GM12892 (cell line): ENCODE measurements around the gene EFNA5.

ENCODE experiments used
- POLR2A ChIP-seq: IDR thresholded peaks from 2 replicates; pipeline ENCODE4 v1.6.1; 2011; ENCODE audit warnings: low read depth, low read length, control low read depth
- POLR2AphosphoS5 ChIP-seq: IDR thresholded peaks from 2 replicates; pipeline ENCODE4 v1.6.1; 2011; ENCODE audit warnings: low read depth, low read length, control low read depth

- no peak for TF ChIP-seq POLR2A
- TF ChIP-seq POLR2AphosphoS5, result no peak
Observed at GRCh38 chr5:107444300-107444699, 226.4 kb downstream of the EFNA5 start.
